ENCODE results near the gene KIN. TPM values are rescaled to one million over a fixed set of nuclear protein-coding genes. Genes with fewer than 3 reads are reported as not detected.

Gene KIN, protein sequence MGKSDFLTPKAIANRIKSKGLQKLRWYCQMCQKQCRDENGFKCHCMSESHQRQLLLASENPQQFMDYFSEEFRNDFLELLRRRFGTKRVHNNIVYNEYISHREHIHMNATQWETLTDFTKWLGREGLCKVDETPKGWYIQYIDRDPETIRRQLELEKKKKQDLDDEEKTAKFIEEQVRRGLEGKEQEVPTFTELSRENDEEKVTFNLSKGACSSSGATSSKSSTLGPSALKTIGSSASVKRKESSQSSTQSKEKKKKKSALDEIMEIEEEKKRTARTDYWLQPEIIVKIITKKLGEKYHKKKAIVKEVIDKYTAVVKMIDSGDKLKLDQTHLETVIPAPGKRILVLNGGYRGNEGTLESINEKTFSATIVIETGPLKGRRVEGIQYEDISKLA
- 10 to 100 TPM; 16.3 to 16.7 TPM for total RNA-seq

DNA sequence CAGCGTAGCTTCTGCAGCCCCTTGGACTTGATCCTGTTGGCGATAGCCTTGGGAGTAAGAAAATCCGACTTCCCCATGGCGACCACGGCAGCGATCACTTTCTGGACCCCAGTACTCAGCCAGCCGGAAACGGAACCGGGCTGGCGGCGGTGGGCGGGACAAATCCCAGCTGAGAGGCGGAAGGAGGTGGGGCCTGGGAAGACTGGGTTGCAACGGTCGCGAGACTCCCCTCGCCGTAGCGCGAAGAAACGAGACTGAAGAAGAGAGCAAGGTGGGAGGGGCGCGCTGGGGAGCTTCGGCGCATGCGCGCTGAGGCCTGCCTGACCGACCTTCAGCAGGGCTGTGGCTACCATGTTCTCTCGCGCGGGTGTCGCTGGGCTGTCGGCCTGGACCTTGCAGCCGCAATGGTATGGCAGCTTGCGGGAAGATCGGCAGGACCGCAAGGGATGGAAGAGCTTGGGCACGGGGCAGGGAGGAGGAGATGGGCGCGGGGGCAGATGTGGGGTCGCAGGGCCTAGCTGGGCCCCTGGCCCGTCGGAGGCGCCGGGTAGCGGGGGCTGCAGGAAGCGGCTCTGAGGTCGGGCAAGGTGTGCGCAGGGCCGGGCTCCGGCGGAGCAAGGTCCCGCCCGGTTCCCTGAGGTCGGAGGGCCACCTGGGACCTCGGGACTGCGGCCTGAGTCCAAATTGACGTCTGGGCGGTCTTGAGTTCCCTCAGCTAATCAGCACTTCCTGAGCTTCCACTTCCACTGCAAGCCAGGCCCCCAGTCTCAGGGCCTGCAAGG lies at the start of gene KIN, which contains the start of gene ATP5F1C:
KIN (minus strand) TSS at position 137 of the 782 bp plus-strand sequence; CDS start at position 77, 60 bp downstream.
ATP5F1C (plus strand) TSS at position 321 of the 782 bp plus-strand sequence; CDS start at position 352, 31 bp downstream.
- DNase-seq (peak; percentile 98), ATAC-seq (replicated peaks in 1 of 2) (peak; percentile 95 to 97)
- Mint-ChIP-seq H3K9me3 (no peaks in the 10 kb centered on the region), H3K4me3 (no peak within 1 kb of the TSS), H3K36me3 (ENCODE audit: insufficient read depth in 2 of 2) (peaks cover 4 to 11% of the 10 kb centered on the region in 2 donors), H3K27me3 (ENCODE audit: low read depth) (no peaks in the 10 kb centered on the region), H3K4me1 (ENCODE audit: low read depth) (peaks cover 58% of the 10 kb centered on the region), H3K27ac (peak within 1 kb of the TSS; percentile 84)

DNA sequence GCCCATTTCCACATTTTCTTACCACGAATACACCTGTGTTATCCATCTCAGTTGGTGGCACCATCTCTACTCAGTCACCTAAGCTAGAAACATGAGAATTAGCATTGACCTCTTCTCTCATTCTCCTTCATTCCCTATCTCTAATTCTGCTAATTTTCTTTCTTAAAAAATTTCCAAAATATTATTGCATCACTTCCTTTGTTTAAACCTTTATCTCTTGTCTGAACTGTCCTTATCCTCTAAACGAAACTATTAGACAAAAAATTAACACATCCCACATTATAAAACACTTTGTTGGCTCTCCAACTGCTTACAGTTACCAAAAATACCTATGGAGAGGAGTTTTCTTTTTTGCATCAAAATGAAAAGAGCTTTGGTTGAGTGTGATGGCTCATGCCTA lies 48.8 kb upstream of the KIN start:
- DNase-seq (no peak), ATAC-seq (replicated peaks in 1 of 2) (no peak)
- Mint-ChIP-seq H3K4me3 (no peak overlapping the region), H3K27me3 (ENCODE audit: low read depth) (no peaks in the 10 kb centered on the region), H3K27ac (no peak overlapping the region), H3K9me3 (peaks cover 0 to 2% of the 10 kb centered on the region in 2 donors), H3K4me1 (ENCODE audit: low read depth) (peaks cover 17% of the 10 kb centered on the region), H3K36me3 (ENCODE audit: insufficient read depth in 2 of 2) (peaks cover 3 to 19% of the 10 kb centered on the region in 2 donors)

DNA sequence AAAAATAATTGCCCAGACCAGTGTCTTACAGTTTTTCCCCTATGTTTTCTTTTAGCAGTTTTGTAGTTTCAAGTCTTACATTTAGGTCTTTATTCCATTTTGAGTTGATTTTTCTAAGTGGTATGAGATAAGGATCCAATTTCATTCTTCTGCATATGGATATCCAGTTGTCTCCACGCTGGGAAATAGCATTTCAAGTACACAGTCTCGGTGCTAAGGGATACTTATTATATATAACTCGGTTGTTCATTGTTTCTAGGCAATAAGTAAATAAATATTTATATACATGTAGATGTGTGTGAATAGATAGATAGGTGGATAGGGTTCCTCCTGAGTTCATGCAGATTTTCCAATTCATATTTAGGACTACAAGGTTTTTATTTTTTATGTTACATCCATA lies 46.5 kb upstream of the KIN start:
- DNase-seq (no peak), ATAC-seq (replicated peaks in 1 of 2) (no peak)
- Mint-ChIP-seq H3K4me1 (ENCODE audit: low read depth) (peaks cover 26% of the 10 kb centered on the region), H3K4me3 (no peak overlapping the region), H3K36me3 (ENCODE audit: insufficient read depth in 2 of 2) (peaks cover 0 to 19% of the 10 kb centered on the region in 2 donors), H3K27ac (no peak overlapping the region), H3K27me3 (ENCODE audit: low read depth) (no peaks in the 10 kb centered on the region), H3K9me3 (no peaks in the 10 kb centered on the region)

DNA sequence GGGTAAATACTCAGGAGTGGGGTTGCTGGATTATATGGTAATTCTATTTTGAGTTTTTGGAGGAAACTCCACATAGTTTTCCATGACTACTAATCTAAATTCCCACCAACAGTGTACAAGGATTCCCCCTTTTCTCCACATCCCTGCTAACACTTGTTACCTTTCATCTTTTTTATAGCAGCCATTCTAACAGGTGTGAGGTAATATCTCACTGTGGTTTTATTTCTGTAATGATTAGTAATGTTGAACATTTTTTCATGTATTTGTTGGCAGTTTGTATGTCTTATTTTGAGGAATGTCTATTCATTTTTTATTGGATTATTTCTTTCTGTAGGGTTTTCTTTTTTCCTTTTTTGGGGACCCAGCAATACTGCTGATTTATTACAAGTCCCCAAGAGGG lies 45.4 kb upstream of the KIN start:
- Mint-ChIP-seq H3K9me3 (no peaks in the 10 kb centered on the region), H3K27ac (no peak overlapping the region), H3K4me1 (ENCODE audit: low read depth) (peaks cover 28% of the 10 kb centered on the region), H3K4me3 (no peak overlapping the region), H3K36me3 (ENCODE audit: insufficient read depth in 2 of 2) (peaks cover 0 to 19% of the 10 kb centered on the region in 2 donors), H3K27me3 (ENCODE audit: low read depth) (no peaks in the 10 kb centered on the region)
- no peak for ATAC-seq (replicated peaks in 1 of 2)
- no peak for DNase-seq

DNA sequence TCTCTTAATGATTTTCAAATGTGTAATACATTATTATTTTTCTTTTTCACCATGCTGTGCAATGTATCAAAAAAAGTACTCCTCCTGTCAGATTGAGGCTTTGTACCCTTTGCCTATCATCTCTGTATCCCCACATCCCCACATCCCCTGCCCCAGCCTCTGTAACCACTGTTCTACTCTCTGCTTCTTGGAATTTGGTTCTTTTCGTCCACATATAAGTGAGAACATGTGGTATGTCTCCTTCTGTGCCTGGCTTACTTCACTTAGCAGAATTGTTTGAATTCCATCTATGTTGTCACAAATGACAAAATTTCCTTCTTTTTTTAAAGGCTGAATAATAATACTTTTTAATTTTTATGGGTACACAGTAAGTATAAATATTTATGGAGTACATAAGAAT lies 44.3 kb upstream of the KIN start:
- H3K36me3 Mint-ChIP-seq (ENCODE audit: insufficient read depth in 2 of 2), result peaks cover 0 to 19% of the 10 kb centered on the region in 2 donors
- DNase-seq (no peak), ATAC-seq (replicated peaks in 1 of 2) (no peak)
- H3K9me3 Mint-ChIP-seq, result no peaks in the 10 kb centered on the region
- H3K4me3 Mint-ChIP-seq, result no peak overlapping the region
- peaks cover 30% of the 10 kb centered on the region for H3K4me1 Mint-ChIP-seq (ENCODE audit: low read depth)
- H3K27ac Mint-ChIP-seq, result no peak overlapping the region
- H3K27me3 Mint-ChIP-seq (ENCODE audit: low read depth), result no peaks in the 10 kb centered on the region

DNA sequence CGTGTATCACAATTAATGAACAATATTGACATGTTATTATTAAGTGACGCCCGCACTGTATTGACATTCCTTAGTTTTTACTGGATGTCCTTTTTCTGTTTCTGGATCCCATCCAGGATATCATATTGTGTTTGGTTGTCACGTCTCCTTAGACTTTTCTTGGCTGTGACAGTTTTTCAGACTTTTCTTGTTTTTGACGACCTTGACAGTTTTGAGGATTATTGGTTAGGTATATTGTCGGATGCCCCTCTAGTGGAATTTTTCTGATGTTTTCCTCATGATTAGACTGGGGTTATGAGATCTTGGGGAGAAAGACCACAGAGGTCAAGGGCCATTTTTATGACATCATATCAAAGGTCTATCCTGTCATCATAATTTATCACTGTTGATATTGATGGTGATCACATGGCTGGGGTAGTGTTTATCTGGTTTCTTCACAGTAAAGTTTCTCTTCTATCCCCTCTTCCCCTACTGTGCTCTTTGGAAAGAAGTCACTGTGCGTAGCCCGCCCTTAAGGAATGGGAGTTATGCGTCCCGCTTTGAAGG lies 41.6 kb upstream of the KIN start:
- no peaks in the 10 kb centered on the region for H3K27me3 Mint-ChIP-seq (ENCODE audit: low read depth)
- H3K36me3 Mint-ChIP-seq (ENCODE audit: insufficient read depth in 2 of 2), result peaks cover 0 to 12% of the 10 kb centered on the region in 2 donors
- peaks cover 20% of the 10 kb centered on the region for H3K4me1 Mint-ChIP-seq (ENCODE audit: low read depth)
- DNase-seq (no peak), ATAC-seq (replicated peaks in 1 of 2) (no peak)
- H3K27ac Mint-ChIP-seq, result no peak overlapping the region
- no peak overlapping the region for H3K4me3 Mint-ChIP-seq
- H3K9me3 Mint-ChIP-seq, result no peaks in the 10 kb centered on the region

DNA sequence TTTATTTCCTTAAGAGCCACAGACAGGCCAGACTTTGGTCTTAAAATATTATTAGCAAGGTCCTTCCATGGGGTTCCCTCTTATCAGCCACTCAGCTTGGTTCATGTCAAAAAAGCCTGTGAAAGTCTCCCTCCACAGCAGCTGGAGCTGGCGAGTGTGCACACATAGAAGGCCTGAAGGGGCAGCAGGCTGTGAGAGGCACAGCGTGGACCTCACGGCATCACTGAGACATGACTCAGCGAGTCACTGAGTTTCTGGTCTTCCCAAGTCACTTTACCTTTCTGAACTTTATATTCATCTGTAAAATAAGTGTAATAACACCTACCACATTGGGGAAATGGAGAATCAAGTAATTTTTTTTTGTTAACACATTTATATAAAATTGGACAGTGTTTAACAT lies 39.2 kb upstream of the KIN start:
- H3K4me1 Mint-ChIP-seq (ENCODE audit: low read depth), result peaks cover 22% of the 10 kb centered on the region
- ATAC-seq (replicated peaks in 1 of 2) (no peak), DNase-seq (no peak)
- no peaks in the 10 kb centered on the region for H3K9me3 Mint-ChIP-seq
- H3K27me3 Mint-ChIP-seq (ENCODE audit: low read depth), result no peaks in the 10 kb centered on the region
- H3K4me3 Mint-ChIP-seq, result no peak overlapping the region
- no peak overlapping the region for H3K27ac Mint-ChIP-seq
- peaks cover under 1 to 15% of the 10 kb centered on the region in 2 donors for H3K36me3 Mint-ChIP-seq (ENCODE audit: insufficient read depth in 2 of 2)

DNA sequence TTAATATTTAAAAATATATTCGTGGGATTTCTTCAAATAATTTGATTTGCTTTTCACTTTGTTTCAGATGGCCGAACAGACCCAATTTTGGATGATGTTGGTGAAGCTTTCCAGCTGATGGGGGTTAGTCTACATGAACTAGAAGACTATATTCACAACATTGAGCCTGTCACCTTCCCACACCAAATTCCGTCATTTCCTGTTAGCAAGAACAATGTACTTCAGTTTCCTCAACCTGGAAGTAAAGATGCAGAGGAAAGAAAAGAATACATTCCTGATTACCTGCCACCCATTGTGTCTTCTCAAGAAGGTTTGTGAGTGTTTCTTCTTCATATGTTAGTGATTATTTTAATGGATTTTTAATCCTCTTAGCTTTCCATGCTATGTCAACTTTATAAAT lies 36.5 kb upstream of the KIN start:
- DNase-seq (no peak), ATAC-seq (replicated peaks in 1 of 2) (no peak)
- Mint-ChIP-seq H3K27ac (no peak overlapping the region), H3K36me3 (ENCODE audit: insufficient read depth in 2 of 2) (peaks cover 1 to 15% of the 10 kb centered on the region in 2 donors), H3K27me3 (ENCODE audit: low read depth) (no peaks in the 10 kb centered on the region), H3K9me3 (no peaks in the 10 kb centered on the region), H3K4me1 (ENCODE audit: low read depth) (peaks cover 28% of the 10 kb centered on the region), H3K4me3 (no peak overlapping the region)

DNA sequence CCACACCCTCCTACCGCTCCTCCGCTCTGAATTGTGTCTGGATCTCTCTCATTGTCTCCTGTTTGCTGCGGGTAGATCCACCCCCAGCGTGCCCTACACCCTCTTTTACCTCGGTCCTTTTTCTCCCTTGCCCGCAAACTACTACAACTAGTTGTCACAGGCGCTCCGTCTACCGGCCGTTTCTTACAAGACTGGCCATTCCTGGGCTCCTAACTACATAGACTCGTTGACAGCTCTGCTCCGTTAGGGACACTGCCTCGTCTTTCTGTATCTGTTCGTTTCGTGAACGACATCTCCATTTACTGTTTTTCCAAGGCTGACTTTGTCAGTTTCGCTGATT lies 31.3 kb upstream of the KIN start:
- peaks cover 31% of the 10 kb centered on the region for H3K4me1 Mint-ChIP-seq (ENCODE audit: low read depth)
- H3K36me3 Mint-ChIP-seq (ENCODE audit: insufficient read depth in 2 of 2), result peaks cover 4 to 7% of the 10 kb centered on the region in 2 donors
- peak; percentile 47 to 48 for ATAC-seq (replicated peaks in 1 of 2)
- H3K9me3 Mint-ChIP-seq, result no peaks in the 10 kb centered on the region
- peak overlapping the region; percentile 89 to 100 for H3K4me3 Mint-ChIP-seq
- H3K27ac Mint-ChIP-seq, result peak overlapping the region; percentile 72
- peak; percentile 33 to 43 for DNase-seq
- H3K27me3 Mint-ChIP-seq (ENCODE audit: low read depth), result no peaks in the 10 kb centered on the region

DNA sequence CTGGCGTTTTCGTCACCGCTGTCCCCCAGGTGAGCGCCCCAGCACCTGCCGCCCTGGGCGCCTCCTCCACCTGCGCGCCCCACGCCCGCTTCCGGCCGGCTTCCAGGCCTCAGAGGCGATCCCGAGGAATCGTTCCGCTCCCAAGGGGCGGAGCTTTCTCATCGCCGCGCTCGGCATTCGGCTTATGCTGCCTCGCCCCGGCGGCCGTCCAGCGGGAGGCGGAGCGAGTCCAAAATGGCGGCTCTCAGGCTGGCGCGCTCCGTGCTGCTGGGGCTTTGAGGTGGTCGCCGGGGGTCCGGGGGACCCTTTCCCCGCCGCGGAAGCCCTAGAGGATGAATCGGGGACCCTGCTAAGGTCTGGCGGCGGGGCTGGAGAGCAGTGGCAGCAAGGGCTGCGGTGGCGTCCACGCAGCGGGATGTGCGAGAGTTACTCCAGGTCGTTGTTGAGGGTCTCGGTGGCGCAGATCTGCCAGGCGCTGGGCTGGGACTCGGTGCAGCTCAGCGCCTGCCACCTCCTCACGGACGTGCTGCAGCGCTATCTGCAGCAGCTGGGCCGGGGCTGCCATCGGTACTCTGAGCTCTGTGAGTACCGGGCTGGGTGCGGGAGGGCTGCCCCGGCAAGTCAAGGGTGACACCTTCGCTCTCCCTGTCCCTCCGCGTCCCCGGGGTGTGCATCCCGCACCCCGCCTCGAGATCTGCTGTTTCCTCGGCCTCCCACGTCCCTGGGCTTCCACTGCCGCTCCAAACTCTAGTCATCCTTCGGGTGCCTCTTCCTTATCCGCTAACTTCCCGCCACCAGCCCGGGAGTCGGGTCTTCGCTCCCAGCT lies 30.7 kb upstream of the KIN start, which contains the start of gene TAF3:
TAF3 (plus strand) TSS at position 211 of the 826 bp plus-strand sequence; CDS start at position 416, 205 bp downstream.
- peaks cover 4 to 7% of the 10 kb centered on the region in 2 donors for H3K36me3 Mint-ChIP-seq (ENCODE audit: insufficient read depth in 2 of 2)
- DNase-seq, result peak; percentile 94 to 95
- peak within 1 kb of the TSS; percentile 85 for H3K27ac Mint-ChIP-seq
- peak within 1 kb of the TSS; percentile 89 to 100 for H3K4me3 Mint-ChIP-seq
- H3K27me3 Mint-ChIP-seq (ENCODE audit: low read depth), result no peaks in the 10 kb centered on the region
- H3K4me1 Mint-ChIP-seq (ENCODE audit: low read depth), result peaks cover 31% of the 10 kb centered on the region
- no peaks in the 10 kb centered on the region for H3K9me3 Mint-ChIP-seq
- ATAC-seq (replicated peaks in 1 of 2), result peak; percentile 87 to 90

DNA sequence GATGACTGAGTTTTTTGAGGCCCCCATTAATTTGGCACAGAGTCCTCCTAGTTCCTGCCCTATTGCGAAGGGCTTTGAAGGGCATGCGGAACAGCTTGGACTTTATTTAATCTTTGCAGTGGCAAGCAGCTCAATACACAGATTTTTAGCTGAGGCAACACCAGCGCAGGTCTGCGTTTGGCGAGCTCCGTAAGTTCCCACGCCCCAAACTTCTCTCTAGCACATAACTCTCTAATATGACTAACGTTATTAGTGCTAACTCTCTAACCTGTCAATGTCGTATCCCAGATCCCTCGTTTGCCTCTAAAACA lies 30.1 kb upstream of the KIN start:
- DNase-seq, result no peak
- no peak for ATAC-seq (replicated peaks in 1 of 2)
- Mint-ChIP-seq H3K27me3 (ENCODE audit: low read depth) (no peaks in the 10 kb centered on the region), H3K9me3 (no peaks in the 10 kb centered on the region), H3K36me3 (ENCODE audit: insufficient read depth in 2 of 2) (peaks cover 4 to 7% of the 10 kb centered on the region in 2 donors), H3K27ac (peak overlapping the region; percentile 85), H3K4me3 (peak overlapping the region; percentile 89 to 100), H3K4me1 (ENCODE audit: low read depth) (peaks cover 31% of the 10 kb centered on the region)

DNA sequence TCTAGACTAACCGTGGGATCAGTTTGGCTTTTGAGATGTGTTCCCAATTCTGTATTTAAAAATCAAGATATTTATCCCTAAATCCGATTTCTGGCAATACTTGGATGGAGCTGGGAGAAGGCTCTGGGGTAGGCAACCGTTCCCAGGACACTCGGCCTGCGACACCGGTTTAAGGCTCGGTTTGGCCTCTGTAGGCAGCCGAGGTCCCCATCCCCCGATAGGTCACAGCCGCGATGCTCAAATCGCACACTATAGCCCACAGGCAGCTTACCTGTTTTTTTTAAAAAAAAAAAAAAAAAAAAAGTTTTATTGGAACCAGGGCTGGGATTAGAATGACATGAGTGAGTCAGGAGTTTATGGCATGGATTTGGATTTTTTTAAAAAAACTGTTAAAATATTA lies 29.8 kb upstream of the KIN start:
- H3K27ac Mint-ChIP-seq, result peak overlapping the region; percentile 85
- H3K9me3 Mint-ChIP-seq, result no peaks in the 10 kb centered on the region
- DNase-seq (no peak), ATAC-seq (replicated peaks in 1 of 2) (no peak)
- H3K4me1 Mint-ChIP-seq (ENCODE audit: low read depth), result peaks cover 31% of the 10 kb centered on the region
- peak overlapping the region; percentile 89 to 100 for H3K4me3 Mint-ChIP-seq
- H3K36me3 Mint-ChIP-seq (ENCODE audit: insufficient read depth in 2 of 2), result peaks cover 4 to 7% of the 10 kb centered on the region in 2 donors
- no peaks in the 10 kb centered on the region for H3K27me3 Mint-ChIP-seq (ENCODE audit: low read depth)
